Osteoblast (primary cell): ENCODE measurements around the gene TEX11. TPM values are rescaled to one million over a fixed set of nuclear protein-coding genes. Genes with fewer than 3 reads are reported as not detected.

ENCODE experiments used
- DNase-seq: peaks from one replicate; pipeline ENCODE4 v3.0.0; 2011; ENCODE audit warnings: low spot score, mixed read lengths; ENCODE audit not compliant: insufficient read length; ENCODE audit errors: missing footprints
- H2AFZ ChIP-seq: 2 replicates; pipeline ENCODE4 v1.6.0; 2011; ENCODE audit warnings: mild to moderate bottlenecking, low read length
- H3K27ac ChIP-seq: 2 replicates; pipeline ENCODE4 v1.5.1; 2011; ENCODE audit warnings: mild to moderate bottlenecking, low read depth, low read length, moderate library complexity
- H3K27me3 ChIP-seq: 2 replicates; pipeline ENCODE4 v1.6.0; 2012; ENCODE audit warnings: mild to moderate bottlenecking, control low read depth, inconsistent platforms, low read length, moderate library complexity; ENCODE audit not compliant: insufficient read depth
- H3K36me3 ChIP-seq: 2 replicates; pipeline ENCODE4 v1.5.1; 2011; ENCODE audit warnings: mild to moderate bottlenecking, low read length, control low read depth, moderate library complexity; ENCODE audit not compliant: insufficient read depth
- H3K4me1 ChIP-seq: 2 replicates; pipeline ENCODE4 v1.5.1; 2011; ENCODE audit warnings: mild to moderate bottlenecking, low read length, control low read depth, moderate library complexity; ENCODE audit not compliant: insufficient read depth
- H3K4me2 ChIP-seq: 2 replicates; pipeline ENCODE4 v1.6.0; 2011; ENCODE audit warnings: mild to moderate bottlenecking, low read length; ENCODE audit not compliant: insufficient read depth
- H3K4me3 ChIP-seq: fragments of 200-600 bp; sonication (generic); 3 replicates; pipeline ENCODE4 v1.5.1; 2012; ENCODE audit warnings: mild to moderate bottlenecking, low read length, inconsistent platforms; ENCODE audit not compliant: insufficient read depth
- H3K79me2 ChIP-seq: 2 replicates; pipeline ENCODE4 v1.6.0; 2012; ENCODE audit warnings: mild to moderate bottlenecking, low read length, control low read depth, inconsistent platforms; ENCODE audit not compliant: insufficient read depth
- H3K9me3 ChIP-seq: 2 replicates; pipeline ENCODE4 v1.5.1; 2011; ENCODE audit warnings: low read depth, low read length, control low read depth
- H4K20me1 ChIP-seq: 2 replicates; pipeline ENCODE4 v1.6.0; 2012; ENCODE audit warnings: mild to moderate bottlenecking, low read length, control low read depth; ENCODE audit not compliant: insufficient read depth
- CTCF ChIP-seq: IDR thresholded peaks from 2 replicates; pipeline ENCODE4 v1.5.1; 2011; ENCODE audit warnings: mild to moderate bottlenecking, low read depth, low read length, moderate library complexity; ENCODE audit errors: extremely low read depth
- total RNA-seq: library from RNA; depleted of rRNA; stranded (reverse); fragments of >200 nt; gene quantifications from 2 replicates; pipeline ENCODE4 v1.2.3, GENCODE V29; 2012

Gene TEX11
- total RNA-seq, 1 donor = not detected

GRCh38 chrX:70509078-70509477, 399.4 kb downstream of the TEX11 start:
- Histone ChIP-seq H3K4me1 (no peaks in the 10 kb centered on the region), H3K27me3 (no peaks in the 10 kb centered on the region), H3K27ac (no peak overlapping the region), H3K9me3 (no peaks in the 10 kb centered on the region), H3K79me2 (no peaks in the 10 kb centered on the region), H2AFZ (no peak overlapping the region), H3K36me3 (no peaks in the 10 kb centered on the region), H4K20me1 (no peaks in the 10 kb centered on the region), H3K4me2 (no peak overlapping the region), H3K4me3 (no peak overlapping the region)
- DNase-seq = no peak
- no peak for TF ChIP-seq CTCF

DNA sequence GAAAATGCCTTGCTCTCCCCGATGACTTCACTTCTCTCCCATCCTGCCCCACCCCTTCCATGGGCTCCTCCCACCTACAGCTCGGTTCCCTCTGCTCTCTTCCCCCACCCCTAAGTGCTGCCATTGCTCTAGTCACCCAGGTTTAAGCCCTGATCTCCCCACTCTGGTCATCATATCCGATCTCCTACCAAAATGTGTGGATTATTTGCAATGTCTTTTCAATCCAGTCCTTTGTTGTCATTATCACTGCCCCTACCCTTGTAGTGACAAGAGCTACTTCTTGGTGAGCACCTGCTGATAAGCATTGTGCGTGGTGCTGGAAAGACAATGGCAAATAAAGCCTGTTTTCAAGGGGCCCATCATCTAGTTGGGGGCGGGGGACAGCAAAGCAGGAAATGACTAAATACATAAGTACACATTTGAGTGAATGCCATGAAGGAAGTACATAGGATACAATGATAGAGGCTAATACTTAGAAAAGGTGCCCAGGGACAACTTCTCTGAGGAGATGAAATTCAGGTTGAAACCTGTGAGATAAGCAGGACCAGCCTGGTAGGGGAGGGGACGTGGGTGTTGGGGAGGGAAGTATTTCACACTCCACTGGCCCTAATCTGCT, 400.1 kb downstream of the TEX11 start:
- H4K20me1 ChIP-seq = no peaks in the 10 kb centered on the region
- DNase-seq = no peak
- TF ChIP-seq CTCF = no peak
- H3K4me3 ChIP-seq = no peak overlapping the region
- H3K9me3 ChIP-seq = no peaks in the 10 kb centered on the region
- no peaks in the 10 kb centered on the region for H3K36me3 ChIP-seq
- no peaks in the 10 kb centered on the region for H3K4me1 ChIP-seq
- H3K79me2 ChIP-seq = no peaks in the 10 kb centered on the region
- H3K4me2 ChIP-seq = no peak overlapping the region
- H3K27ac ChIP-seq = no peak overlapping the region
- no peak overlapping the region for H2AFZ ChIP-seq
- H3K27me3 ChIP-seq = no peaks in the 10 kb centered on the region

DNA sequence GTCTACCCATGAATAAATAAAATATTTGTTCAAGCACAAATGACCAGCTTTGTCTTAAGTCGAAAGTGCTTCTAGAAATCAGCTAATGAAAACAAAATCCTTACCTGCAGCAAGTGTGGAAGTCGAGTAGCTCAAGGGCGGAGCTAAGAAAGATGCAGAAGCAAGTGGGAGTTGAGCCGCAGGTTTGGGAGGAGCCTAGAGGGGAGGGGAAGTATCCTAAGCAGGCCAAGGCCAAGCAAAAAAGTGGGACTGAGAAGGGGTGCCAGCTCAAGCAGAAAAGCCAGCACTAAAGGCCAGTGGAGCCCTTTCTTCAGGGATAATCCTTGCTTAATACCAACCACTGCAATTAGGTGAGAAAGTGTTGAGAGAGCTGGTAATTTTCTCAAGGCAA, 403.1 kb downstream of the TEX11 start:
- Histone ChIP-seq H2AFZ (no peak overlapping the region), H3K9me3 (no peaks in the 10 kb centered on the region), H3K79me2 (no peaks in the 10 kb centered on the region), H3K4me1 (no peaks in the 10 kb centered on the region), H4K20me1 (no peaks in the 10 kb centered on the region), H3K36me3 (no peaks in the 10 kb centered on the region), H3K4me3 (no peak overlapping the region), H3K27ac (no peak overlapping the region), H3K27me3 (peaks cover 2% of the 10 kb centered on the region), H3K4me2 (no peak overlapping the region)
- no peak for TF ChIP-seq CTCF
- no peak for DNase-seq

DNA sequence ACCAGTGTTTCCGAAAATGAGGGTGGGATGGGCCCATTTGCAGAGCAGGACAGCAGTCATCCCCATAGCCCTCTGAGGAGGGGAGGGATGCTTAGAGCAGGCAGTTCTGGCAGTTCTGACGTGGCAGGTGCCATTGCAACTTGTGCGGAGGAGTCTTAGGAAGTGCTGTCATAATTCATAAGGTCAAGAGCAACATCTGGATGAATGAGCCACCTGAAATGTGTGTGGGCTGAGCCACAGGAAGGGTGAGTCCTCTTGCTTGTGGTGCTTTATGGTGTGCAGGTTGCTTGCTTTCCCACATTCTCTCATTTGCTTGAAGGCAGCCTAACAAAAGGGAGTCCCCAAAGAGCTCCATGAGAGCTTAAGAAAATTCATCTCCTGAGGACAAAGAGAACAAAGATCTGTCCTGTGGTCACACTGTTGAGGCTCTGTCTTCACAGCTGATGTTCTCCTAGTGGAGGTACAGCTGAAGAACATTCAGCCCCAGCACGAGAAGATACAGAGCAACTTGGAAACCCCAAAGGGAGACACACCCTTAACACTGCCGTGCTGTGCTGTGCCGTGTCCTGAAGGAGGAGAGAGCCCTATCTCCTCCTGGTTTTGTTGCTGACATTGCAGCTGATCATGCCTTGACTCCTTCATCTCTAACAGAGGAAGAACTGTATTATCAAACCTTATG, 403.6 kb downstream of the TEX11 start:
- Histone ChIP-seq H3K4me1 (no peaks in the 10 kb centered on the region), H3K4me2 (no peak overlapping the region)

More for the DNA sequence above, 403.6 kb downstream of the TEX11 start:
- H3K79me2 ChIP-seq = no peaks in the 10 kb centered on the region
- H3K9me3 ChIP-seq = no peaks in the 10 kb centered on the region
- DNase-seq = no peak
- H3K4me3 ChIP-seq = no peak overlapping the region
- no peaks in the 10 kb centered on the region for H3K36me3 ChIP-seq
- no peak overlapping the region for H2AFZ ChIP-seq
- no peak overlapping the region for H3K27ac ChIP-seq
- no peaks in the 10 kb centered on the region for H4K20me1 ChIP-seq
- H3K27me3 ChIP-seq = peaks cover 2% of the 10 kb centered on the region
- TF ChIP-seq CTCF = no peak
